Vagina (tissue), 2 donors: ENCODE results near the gene CYCS.

ENCODE experiments used
- POLR2AphosphoS5 ChIP-seq, 2 donors: sonication (generic); formaldehyde crosslinking; IDR thresholded peaks; one replicate each; pipeline ENCODE4 v1.9.0; 2017; ENCODE audit warnings: antibody characterized with exemption in 2 of 2, mild to moderate bottlenecking in 2 of 2, low read depth in 1 of 2; ENCODE audit not compliant: insufficient read depth in 1 of 2
- TF ChIP-seq, protein P1 (sequence below), 3 experiments: fragments of 450-650 bp in 2 of 3; fragments of 200-600 bp in 1 of 3; sonication (generic) in 1 of 3; IDR thresholded peaks; one replicate each; pipeline ENCODE4 v1.5.1; 2017 to 2019; ENCODE audit warnings: antibody characterized with exemption in 3 of 3, mild to moderate bottlenecking in 2 of 3, moderate library complexity in 2 of 3

DNA sequence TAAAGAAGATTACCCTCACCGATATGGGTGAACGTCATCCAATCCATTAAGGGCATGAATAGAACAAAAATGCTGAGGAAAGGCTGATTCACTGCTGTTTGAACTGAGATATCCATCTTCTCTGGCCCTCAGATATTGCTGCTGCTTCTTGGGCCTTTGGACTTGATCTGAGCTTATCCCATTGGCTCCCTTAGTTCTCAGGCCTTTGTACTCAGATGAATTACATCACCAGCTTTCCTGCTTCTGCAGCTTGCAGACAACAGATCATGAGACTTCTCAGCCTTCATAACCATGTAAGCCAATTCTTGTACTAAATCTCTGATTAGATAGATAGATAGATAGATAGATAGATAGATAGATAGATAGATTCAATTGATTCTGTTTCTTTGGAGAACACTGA, 40.2 kb downstream of the CYCS start:
- TF ChIP-seq, protein P1, sequence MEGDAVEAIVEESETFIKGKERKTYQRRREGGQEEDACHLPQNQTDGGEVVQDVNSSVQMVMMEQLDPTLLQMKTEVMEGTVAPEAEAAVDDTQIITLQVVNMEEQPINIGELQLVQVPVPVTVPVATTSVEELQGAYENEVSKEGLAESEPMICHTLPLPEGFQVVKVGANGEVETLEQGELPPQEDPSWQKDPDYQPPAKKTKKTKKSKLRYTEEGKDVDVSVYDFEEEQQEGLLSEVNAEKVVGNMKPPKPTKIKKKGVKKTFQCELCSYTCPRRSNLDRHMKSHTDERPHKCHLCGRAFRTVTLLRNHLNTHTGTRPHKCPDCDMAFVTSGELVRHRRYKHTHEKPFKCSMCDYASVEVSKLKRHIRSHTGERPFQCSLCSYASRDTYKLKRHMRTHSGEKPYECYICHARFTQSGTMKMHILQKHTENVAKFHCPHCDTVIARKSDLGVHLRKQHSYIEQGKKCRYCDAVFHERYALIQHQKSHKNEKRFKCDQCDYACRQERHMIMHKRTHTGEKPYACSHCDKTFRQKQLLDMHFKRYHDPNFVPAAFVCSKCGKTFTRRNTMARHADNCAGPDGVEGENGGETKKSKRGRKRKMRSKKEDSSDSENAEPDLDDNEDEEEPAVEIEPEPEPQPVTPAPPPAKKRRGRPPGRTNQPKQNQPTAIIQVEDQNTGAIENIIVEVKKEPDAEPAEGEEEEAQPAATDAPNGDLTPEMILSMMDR (IDR thresholded peaks at IDR 0.05), result no peak
- no peak for TF ChIP-seq POLR2AphosphoS5 (IDR thresholded peaks at IDR 0.05; ENCODE audit: insufficient read depth in 1 of 2, low read depth in 1 of 2)
